DMS153 treated with DMSO at 0.1 percent for 48 hours (cell line): ENCODE data around the gene GRIA3.
"Not testable (repeated sequence)": the region's sequence is repeated elsewhere in the genome, so short reads cannot be mapped to it uniquely, and the experiment has no call there.

Experiments used
- DNase-seq: peaks from one replicate; lab custom pipeline; 2025; ENCODE audit not compliant: unreplicated experiment; lab: John Stamatoyannopoulos, UW

The GRIA3 gene

GRCh38 chrX:123271902-123272301, 87.8 kb downstream of the GRIA3 start:
- DNase-seq, result no peak

DNA sequence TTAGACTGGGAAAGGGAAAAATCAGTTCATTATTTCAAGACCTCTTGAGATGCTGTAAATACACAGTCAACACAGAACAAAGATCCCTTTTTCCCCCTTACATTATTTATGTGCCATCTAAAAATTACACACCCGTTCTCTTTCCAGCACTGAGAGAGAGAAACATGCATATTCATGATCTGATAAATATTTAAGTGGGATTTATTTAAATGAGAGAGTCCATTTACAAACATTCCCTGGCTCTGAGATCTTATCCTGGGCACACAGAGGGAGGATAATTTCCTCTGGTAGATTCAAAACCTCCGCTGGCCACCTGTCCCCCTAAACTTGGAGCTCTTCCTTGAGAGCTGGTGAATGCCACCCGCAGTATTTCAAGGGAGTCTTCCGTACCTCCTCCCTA, 88.6 kb downstream of the GRIA3 start:
- no peak for DNase-seq

- no peak for DNase-seq
Measured at GRCh38 chrX:123274796-123275195, 90.7 kb downstream of the GRIA3 start.

DNA sequence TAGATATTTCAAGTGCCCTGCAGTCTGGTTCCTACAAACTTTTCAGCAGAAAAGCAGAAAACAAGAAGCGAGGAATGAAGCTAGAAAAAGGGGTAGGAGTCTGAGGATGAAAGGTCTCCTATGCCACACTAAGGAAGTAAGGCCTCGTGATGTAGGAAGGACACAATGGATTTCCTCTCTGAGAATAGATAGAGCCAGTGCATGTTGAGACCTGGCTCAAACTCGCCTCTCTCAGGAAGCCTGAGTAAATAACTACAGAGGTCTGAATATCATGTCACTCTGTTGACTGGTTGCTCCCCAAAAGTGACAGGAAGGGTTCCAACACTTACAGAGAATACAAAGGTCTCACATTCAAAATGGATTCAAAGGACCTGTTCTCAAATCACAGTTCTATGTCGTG, 93.3 kb downstream of the GRIA3 start:
- peak; percentile 44 for DNase-seq

DNA sequence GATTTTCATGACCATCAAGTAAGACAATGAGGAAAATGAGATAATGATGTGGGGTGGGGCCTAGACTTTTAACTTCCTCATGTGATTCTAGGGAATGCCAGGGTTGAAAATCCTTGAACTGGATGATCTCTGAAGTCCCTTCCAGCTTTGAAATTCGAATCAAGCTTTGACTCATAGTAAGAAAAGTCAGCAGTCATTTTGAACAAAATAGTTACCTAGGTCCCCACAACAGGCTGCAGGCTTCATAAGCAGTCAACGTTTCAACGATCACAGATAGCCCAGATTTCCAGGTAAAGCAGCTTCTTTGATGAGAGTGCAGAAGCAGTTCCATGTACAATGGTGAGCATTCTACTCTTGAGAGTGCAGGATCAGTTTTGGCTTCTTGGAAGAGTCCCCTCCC, 93.7 kb downstream of the GRIA3 start:
- no peak for DNase-seq

GRCh38 chrX:123282241-123282640, 98.2 kb downstream of the GRIA3 start:
- no peak for DNase-seq

- not testable (repeated sequence) for DNase-seq
Measured at GRCh38 chrX:123283407-123283806, 99.3 kb downstream of the GRIA3 start.

DNA sequence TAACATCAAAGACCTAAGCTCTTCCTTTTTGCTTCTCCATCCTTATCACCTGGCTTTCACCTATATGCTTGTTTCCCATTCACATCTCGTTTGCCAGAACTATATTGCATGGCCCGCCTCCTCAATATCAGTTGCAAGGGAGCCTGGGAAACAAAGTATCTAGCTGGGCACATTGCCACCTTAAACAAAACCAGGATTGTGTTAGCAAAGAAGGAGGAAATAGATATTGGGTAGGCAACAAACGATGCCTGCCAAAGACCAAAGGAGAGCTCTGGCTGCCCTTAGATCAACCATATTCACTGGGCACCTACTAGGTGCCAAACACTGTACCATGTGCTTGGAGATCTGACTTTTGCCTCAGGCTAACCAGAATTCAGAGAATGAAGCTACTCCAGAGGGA, 107.5 kb downstream of the GRIA3 start:
- peak; percentile 59 for DNase-seq

DNA sequence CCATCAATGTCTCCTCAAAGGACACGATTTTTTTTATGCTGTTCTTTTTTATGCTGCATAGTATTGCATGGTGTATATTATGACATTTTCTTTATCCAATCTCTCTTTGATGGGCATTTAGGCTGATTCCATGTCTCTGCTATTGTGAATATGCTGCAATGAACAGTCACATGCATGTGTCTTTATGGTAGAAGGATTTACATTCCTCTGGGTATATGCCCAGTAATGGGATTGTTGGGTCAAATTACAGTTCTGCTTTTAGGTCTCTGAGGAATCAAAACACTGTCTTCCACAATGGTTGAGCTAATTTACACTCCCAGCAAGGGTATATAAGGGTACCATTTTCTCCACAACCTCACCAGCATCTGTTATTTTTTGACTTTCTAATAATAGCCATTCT, 113.9 kb downstream of the GRIA3 start:
- no peak for DNase-seq

DNA sequence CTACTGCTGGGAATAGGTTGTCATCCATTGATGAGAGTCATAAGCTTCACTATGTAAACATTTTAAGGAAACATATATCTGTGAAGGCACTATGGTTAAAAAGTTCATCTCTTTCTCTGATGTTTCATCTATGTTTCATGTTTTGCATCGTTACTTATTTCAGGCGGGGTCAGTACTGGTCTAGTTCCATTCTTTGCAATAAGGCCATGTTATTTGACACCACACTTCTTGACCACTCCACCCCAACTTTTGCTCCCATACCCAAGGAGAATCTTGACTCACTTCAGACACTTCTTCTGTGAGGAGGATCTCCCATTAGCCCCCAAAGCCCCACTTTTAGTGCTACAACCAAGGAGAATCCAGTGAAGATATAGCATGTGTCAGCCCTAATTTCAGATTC, 119.4 kb downstream of the GRIA3 start:
- DNase-seq, result no peak

DNA sequence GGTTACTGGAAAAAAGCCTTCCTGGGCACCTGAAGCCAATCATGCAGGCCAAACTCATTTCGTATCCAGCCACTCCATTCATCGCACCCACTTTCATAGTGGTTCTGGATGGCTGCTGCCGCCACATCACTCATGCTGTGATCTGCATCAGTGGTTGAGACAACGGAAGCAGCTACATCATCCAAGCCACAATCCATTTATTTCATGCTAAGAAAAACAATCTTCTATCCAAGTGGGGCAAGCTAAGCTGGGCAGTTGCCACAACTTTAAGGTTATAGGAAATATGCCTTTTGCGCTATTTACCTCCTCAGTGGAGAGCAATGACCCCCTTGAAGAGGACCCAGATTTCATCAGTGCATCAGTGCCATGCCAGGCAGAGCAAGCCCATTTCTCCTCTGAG, 124.6 kb downstream of the GRIA3 start:
- no peak for DNase-seq

DNA sequence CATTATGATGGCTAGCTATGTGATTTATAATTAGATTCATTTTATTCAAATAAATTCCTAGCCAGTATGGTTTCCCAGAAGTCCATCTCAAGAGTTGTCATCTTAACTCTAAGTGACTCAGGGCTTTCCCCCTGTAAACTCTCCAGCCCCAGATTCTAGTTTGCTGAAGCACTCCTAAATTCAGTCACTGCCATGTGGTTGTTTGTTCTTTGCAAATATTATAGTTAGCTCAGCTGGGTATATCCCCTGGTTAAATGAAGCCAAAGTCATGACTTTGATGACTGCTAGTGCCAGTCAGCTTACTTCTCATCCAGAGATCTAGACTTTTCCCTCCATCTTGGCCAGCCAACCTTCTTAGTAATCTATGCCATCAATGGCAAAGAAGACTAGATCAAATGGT, 126.0 kb downstream of the GRIA3 start:
- DNase-seq, result no peak

- DNase-seq, result no peak
Measured at GRCh38 chrX:123311486-123311885, 127.4 kb downstream of the GRIA3 start.

GRCh38 chrX:123313486-123313885, 129.4 kb downstream of the GRIA3 start:
- DNase-seq, result no peak

- DNase-seq, result no peak
Measured at GRCh38 chrX:123320622-123321021, 136.5 kb downstream of the GRIA3 start.

- no peak for DNase-seq
Measured at GRCh38 chrX:123322536-123322935, 138.5 kb downstream of the GRIA3 start.

DNA sequence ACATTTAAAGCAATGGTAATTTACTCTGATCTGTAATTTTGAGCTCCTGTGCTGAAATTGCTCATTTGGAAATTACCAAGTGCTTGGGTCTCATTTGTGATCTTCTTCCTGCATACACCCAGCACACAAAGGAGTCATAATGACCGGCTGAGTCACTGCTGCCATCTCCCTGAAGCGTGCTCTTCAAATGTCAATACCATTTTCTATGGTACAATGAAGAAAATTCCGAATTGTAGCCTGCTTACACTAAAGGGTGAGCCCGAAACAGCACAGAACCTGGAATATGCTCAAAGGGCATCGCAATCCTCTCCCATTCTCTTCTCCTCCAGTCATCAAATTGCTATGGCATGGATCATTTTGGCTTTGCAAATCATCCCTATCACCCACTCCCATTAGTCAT, 140.5 kb downstream of the GRIA3 start:
- peak; percentile 27 for DNase-seq

GRCh38 chrX:123330229-123330942, 146.3 kb downstream of the GRIA3 start:
- no peak for DNase-seq

- no peak for DNase-seq
Measured at GRCh38 chrX:123331349-123331748, 147.3 kb downstream of the GRIA3 start.

DNA sequence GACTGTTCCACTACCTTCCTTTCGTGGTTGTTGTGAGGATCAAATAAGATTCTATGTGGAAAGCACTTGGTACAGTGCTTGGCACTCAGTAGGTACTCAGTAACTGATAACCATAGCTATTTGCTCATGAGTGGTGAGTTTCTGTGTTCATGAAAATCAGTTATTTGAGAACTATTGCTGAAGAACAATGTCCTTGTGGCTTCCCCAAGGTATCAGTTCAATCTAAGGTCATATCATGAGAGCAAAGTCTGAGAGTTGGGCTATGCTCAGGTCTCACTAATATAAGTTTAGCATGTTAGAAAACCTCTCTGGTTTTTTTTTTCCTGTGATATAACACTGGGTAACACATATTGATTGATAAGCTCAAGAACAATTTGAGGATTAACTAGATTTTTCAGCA, 147.8 kb downstream of the GRIA3 start:
- no peak for DNase-seq

DNA sequence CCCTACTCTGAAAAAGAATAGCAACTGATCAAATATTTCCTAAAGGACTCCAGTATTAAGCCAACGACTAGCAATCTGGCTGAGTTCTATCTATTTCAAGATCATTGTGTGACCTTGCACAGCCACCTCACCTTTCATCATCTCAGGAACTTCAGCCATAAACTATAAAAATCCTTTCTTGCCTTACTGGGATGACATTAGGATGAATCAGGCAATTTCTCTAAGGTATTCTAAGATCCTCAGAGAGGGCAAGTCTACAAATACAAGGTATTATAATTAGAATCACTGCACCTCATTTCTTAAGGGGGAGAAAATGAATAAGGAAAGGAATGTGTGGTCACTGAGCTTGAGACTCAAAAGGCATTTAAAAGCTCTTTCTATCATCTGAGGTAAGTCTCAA, 152.6 kb downstream of the GRIA3 start:
- no peak for DNase-seq

DNA sequence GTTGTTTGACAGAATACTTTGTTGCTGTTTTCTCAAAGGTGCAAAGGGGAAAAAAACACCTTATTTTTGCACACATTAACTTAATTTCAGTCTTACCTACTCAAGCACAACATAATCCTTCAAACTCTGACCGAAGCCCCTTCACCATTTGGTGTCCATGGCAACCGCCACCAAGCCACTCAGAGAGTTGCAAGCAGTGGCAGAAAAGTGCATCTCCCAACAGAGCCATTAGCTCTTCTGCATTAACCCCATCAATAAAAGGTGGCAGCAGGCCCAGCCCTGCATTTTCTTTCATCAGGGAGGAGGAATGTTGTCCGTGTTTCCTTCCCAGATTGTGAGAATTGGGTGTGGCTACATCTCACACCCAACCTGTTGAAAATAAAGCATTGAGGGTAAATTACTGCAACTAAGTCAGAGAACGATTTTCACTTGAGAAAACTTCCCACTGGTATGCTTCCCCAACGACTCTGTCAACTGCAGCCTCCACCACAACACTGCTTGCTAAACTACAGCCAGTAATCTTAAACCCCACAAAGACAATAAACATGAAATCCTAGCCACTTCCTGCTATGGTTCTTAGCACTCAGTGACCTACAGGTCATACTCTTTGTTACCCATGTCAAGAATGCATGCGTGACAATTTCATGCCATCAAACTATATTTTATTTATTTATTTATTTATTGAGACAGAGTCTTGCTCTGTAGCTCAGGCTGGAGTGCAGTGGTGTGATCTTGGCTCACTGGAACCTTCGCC, 154.0 kb downstream of the GRIA3 start:
- no peak for DNase-seq
